ENCODE results near the gene KLHL5.

KLHL5 gene

GRCh38 chr4:39053983-39054382 is 8.0 kb upstream of the KLHL5 start:
- TF ChIP-seq CTCF (conservative IDR thresholded peaks at IDR 0.05): no peak
- H3K27ac ChIP-seq: no peak overlapping the region

DNA sequence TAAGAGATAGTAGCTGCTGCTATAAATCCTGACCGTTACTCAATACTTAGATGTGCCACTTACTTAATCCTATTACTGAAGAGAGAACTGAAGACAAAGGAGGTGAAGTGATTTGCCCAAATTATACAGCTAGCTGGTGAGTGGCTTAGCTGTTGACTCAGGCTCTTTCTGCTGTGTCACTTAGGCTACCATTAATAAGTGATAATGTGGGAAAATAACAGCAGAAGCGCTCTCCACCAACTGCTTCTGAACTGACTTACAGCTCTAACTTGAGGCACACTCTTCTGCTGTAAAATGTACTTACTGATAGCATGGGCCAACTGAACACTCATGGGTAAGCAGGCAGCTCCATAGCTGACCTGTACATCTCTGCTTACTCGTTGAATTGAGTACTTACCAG is 7.5 kb upstream of the KLHL5 start:
- no peak for TF ChIP-seq CTCF (conservative IDR thresholded peaks at IDR 0.05)
- no peak overlapping the region for H3K27ac ChIP-seq

DNA sequence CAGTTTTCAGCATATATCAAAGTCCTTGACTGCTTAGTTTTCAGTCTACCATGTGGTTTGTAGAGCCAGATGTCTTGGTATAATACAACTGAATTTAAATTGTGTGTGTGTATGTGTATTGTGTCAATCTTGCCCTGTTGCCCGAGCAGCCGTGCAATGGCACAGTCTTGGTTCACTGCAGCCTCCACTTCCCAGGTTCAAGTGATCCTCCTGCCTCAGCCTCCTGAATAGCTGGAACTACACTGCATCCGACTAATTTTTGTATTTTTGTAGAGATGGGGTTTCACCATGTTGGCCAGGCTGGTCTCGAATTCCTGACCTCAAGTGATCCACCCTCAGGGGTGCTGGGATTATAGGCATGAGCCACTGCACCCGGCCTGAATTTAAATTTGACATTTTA is 6.0 kb upstream of the KLHL5 start:
- no peak for TF ChIP-seq CTCF (conservative IDR thresholded peaks at IDR 0.05)
- H3K27ac ChIP-seq: no peak overlapping the region

GRCh38 chr4:39061457-39061856 is 575 bp upstream of the KLHL5 start:
- TF ChIP-seq CTCF (conservative IDR thresholded peaks at IDR 0.05): no peak
- H3K27ac ChIP-seq: no peak overlapping the region

- no peak for TF ChIP-seq CTCF (conservative IDR thresholded peaks at IDR 0.05)
- no peak overlapping the region for H3K27ac ChIP-seq
Observed at GRCh38 chr4:39062770-39063097, 702 bp downstream of the KLHL5 start.

DNA sequence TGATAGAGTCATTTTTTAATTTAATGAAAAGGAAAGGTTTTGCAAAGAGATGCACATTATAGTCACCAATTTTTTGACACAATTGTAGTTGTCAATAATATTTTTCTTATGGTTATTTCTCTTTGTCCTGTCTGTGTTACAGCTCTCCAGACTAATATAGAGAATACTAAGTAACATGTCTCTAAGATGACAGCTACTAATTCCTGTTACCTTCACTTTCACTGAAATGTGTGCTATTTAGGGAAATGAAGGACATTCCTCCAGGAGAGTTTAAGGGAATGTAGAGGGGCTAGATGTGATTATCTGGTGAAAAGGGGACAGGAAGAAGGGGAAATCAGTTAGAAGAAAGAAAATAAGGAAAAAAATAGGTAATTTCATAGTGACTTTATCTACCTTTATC is 1.4 kb downstream of the KLHL5 start:
- H3K27ac ChIP-seq: no peak overlapping the region
- no peak for TF ChIP-seq CTCF (conservative IDR thresholded peaks at IDR 0.05)

DNA sequence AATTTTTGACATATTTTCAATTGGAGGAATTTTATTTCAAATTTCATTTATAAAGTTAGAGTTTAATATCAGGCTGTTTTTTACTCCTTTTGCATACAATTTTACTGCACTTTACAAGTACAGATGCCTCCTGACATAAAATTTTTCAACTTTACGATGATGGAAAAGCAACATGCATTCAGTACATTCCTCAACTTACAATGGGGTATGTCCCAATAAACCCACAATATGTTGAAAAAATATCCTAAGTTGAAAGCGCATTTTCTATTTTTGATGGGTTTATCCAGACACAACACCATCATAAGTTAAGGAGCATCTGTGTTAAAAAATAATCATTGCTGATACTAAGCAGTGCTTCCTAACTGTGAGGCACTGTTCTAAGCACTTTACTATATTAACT is 4.3 kb downstream of the KLHL5 start:
- H3K27ac ChIP-seq: no peak overlapping the region
- no peak for TF ChIP-seq CTCF (conservative IDR thresholded peaks at IDR 0.05)

DNA sequence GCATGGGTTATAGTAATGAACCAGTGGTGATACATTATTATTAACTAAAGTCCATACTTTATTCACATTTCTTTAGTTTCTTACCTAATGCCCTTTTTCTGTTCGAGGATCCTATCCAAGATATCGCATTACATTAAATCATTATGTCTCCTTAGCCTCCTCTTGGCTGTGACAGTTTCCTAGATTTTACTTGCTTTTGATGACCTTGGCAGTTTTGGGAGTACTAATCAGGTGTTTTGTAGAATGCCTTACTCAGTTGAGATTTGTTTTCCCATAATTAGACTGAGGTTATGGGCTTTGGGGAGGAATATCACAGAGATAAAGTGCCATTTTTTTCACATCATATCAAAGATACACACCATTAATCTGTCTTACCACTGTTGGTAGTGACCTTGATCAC is 5.0 kb downstream of the KLHL5 start:
- TF ChIP-seq CTCF (conservative IDR thresholded peaks at IDR 0.05): no peak
- no peak overlapping the region for H3K27ac ChIP-seq
